ENCODE measurements around the gene ACTN2.

The ACTN2 gene

DNA sequence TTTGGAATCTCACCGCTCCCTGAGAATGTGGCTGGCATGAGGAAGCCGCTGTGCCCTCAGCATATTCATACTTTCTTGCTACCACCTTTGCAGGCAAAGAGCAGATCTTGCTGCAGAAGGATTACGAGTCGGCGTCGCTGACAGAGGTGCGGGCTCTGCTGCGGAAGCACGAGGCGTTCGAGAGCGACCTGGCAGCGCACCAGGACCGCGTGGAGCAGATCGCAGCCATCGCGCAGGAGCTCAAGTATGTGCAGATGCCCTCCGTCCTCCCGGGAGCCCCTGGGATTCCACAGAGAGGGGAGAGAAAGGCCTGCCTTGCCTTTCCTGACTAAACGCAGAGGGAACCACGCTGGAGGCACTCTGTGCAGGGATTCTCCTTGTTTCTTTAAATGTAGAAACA lies 58.2 kb downstream of the ACTN2 start:
- H3K4me3 ChIP-seq (replicated peaks; ENCODE audit: low read depth, low read length) = no peak overlapping the region
- no peak for DNase-seq (ENCODE audit: extremely low read depth, low read depth)
- TF ChIP-seq, protein P1, sequence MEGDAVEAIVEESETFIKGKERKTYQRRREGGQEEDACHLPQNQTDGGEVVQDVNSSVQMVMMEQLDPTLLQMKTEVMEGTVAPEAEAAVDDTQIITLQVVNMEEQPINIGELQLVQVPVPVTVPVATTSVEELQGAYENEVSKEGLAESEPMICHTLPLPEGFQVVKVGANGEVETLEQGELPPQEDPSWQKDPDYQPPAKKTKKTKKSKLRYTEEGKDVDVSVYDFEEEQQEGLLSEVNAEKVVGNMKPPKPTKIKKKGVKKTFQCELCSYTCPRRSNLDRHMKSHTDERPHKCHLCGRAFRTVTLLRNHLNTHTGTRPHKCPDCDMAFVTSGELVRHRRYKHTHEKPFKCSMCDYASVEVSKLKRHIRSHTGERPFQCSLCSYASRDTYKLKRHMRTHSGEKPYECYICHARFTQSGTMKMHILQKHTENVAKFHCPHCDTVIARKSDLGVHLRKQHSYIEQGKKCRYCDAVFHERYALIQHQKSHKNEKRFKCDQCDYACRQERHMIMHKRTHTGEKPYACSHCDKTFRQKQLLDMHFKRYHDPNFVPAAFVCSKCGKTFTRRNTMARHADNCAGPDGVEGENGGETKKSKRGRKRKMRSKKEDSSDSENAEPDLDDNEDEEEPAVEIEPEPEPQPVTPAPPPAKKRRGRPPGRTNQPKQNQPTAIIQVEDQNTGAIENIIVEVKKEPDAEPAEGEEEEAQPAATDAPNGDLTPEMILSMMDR (IDR thresholded peaks at IDR 0.05; ENCODE audit: low read depth, low read length, missing control alignments) = no peak

DNA sequence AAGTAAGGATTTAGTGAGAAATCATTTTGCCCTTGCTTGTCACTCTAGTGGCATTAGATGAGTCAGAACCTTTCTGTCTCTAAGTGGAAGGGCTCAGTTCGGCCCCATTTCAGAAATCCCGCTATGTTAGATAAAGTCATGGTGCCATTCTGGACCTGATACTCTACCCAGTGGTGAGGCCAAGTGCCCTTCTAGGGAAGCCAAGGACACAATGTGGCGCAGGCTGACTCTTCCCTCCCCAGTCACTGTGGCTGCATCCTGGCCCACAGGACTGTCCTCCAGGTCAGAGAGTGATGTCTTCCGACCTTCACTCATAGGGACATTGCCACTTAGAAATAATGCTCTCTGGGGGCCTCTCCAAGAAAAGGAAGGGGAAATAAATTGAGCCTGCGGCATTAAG lies 60.5 kb downstream of the ACTN2 start:
- DNase-seq (ENCODE audit: extremely low read depth, low read depth) = no peak
- TF ChIP-seq, protein P1 (IDR thresholded peaks at IDR 0.05; ENCODE audit: low read depth, low read length, missing control alignments) = no peak
- H3K4me3 ChIP-seq (replicated peaks; ENCODE audit: low read depth, low read length) = no peak overlapping the region

- no peak overlapping the region for H3K4me3 ChIP-seq (replicated peaks; ENCODE audit: low read depth, low read length)
- TF ChIP-seq, protein P1 (IDR thresholded peaks at IDR 0.05; ENCODE audit: low read depth, low read length, missing control alignments) = no peak
- DNase-seq (ENCODE audit: extremely low read depth, low read depth) = no peak
Observed at GRCh38 chr1:236747311-236747985, 61.1 kb downstream of the ACTN2 start.

DNA sequence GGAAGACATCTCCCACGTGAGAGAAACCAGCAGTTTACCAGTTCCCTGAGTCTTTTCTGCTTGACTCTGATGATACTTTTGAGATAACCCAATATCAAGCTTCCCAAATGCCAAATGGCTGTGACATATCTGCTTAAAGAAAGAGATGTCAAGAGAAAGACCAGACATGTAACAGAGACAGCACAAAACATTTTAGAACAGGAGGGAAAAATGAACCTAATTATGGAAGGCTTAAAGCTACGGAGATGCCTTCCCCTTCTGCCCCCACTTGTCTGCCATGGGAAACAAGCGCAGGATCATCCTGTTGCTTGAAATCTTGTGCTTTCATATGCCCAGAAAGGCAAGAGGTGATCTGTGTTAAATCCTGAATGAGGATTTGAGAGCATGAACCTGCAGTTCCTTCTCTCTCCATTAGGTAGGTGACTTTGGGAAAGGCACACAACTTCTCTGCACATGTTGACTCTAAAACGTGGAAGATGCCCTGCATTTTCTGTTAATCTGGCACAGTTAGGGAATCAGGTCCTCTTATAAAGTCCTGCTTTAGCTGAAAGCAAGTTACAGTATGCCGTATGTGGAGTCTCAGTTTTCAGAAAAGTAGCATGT lies 62.1 kb downstream of the ACTN2 start:
- TF ChIP-seq, protein P1 (IDR thresholded peaks at IDR 0.05; ENCODE audit: low read depth, low read length, missing control alignments) = peak; percentile 17
- no peak overlapping the region for H3K4me3 ChIP-seq (replicated peaks; ENCODE audit: low read depth, low read length)
- no peak for DNase-seq (ENCODE audit: extremely low read depth, low read depth)

- no peak for DNase-seq (ENCODE audit: extremely low read depth, low read depth)
- no peak overlapping the region for H3K4me3 ChIP-seq (replicated peaks; ENCODE audit: low read depth, low read length)
- TF ChIP-seq, protein P1 (IDR thresholded peaks at IDR 0.05; ENCODE audit: low read depth, low read length, missing control alignments) = no peak
Observed at GRCh38 chr1:236750928-236751327, 64.6 kb downstream of the ACTN2 start.

DNA sequence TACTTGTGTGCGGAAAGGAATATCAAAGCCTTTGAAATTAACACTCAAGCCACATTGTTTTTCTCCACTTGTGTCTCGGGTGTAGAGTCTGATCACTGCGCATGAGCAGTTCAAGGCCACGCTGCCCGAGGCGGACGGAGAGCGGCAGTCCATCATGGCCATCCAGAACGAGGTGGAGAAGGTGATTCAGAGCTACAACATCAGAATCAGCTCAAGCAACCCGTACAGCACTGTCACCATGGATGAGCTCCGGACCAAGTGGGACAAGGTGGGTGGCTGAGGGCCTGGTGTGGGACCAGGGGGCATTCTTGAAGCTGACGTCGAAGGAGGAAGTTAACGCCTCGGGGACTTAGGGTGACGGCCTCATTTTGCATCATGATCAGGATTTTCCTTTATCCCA lies 65.1 kb downstream of the ACTN2 start:
- no peak for DNase-seq (ENCODE audit: extremely low read depth, low read depth)
- no peak overlapping the region for H3K4me3 ChIP-seq (replicated peaks; ENCODE audit: low read depth, low read length)
- TF ChIP-seq, protein P1 (IDR thresholded peaks at IDR 0.05; ENCODE audit: low read depth, low read length, missing control alignments) = no peak
